VCaP (cell line): ENCODE measurements around the gene MCTP1.

Experiments used
- H3K27ac ChIP-seq: fragments of 450-650 bp; 2 replicates; pipeline ENCODE4 v1.5.1; 2017
- TF ChIP-seq, protein P1 (sequence below): fragments of 450-650 bp; conservative IDR thresholded peaks from 2 replicates; pipeline ENCODE4 v1.5.1; 2017; ENCODE audit warnings: mild to moderate bottlenecking, moderate library complexity

MCTP1 gene

DNA sequence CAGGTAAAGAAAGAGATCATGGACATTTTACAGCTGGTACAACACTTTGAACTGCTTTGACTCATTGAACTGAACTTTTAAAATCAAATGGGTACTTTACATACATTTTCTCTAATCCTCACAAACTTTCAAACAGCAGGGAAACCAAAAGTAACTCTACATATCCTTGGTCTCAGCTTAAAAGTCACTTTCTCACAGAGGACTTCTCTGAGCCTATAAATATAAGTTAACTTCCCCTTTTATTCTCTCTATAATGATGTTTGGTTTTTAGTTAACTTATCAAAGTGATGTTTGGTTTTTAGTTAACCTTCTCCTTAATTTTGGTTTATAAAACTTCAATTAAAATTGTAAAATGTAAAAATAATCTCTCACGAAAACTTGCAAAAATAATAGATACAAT lies 209.8 kb downstream of the MCTP1 start:
- TF ChIP-seq, protein P1, sequence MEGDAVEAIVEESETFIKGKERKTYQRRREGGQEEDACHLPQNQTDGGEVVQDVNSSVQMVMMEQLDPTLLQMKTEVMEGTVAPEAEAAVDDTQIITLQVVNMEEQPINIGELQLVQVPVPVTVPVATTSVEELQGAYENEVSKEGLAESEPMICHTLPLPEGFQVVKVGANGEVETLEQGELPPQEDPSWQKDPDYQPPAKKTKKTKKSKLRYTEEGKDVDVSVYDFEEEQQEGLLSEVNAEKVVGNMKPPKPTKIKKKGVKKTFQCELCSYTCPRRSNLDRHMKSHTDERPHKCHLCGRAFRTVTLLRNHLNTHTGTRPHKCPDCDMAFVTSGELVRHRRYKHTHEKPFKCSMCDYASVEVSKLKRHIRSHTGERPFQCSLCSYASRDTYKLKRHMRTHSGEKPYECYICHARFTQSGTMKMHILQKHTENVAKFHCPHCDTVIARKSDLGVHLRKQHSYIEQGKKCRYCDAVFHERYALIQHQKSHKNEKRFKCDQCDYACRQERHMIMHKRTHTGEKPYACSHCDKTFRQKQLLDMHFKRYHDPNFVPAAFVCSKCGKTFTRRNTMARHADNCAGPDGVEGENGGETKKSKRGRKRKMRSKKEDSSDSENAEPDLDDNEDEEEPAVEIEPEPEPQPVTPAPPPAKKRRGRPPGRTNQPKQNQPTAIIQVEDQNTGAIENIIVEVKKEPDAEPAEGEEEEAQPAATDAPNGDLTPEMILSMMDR = no peak
- no peak overlapping the region for H3K27ac ChIP-seq

DNA sequence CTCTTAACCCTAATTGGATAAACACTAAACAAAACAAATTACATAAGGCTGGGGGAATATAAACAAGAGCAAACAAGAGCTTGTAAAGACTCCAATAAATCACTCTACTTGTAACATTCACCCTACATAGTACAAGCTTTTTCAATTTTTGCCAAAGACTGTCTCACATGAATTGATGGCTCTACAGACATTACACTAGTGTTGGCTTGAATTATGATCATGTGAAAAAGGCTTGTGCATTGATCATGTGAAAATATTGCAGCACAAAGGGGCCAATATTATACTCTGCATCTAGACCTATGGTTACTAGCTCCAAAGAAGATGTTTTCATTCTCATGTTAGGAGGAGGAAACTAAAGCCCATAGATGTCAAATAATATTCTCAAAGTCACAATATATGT lies 212.6 kb downstream of the MCTP1 start:
- TF ChIP-seq, protein P1 = no peak
- no peak overlapping the region; the same call in 1 of the 2 replicates for H3K27ac ChIP-seq

DNA sequence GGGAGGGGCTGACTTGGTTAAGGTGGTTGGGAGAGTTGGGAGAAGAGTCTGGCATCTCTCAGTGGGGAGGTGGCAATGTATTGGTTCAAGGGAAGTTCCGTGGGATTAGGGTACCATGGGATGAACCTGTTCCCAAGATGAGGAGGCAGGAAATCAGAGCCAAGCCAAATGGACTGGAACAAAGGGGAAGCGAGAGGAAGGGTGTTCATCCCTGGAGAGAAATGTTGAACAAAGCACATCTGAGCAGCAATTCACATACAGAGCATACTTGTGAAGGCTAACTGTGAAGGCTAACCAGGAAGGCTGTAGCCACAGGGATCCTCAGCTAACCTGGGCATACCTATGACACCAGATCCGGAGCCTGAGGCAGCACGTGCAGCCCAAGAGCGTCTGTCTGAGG lies 214.0 kb downstream of the MCTP1 start:
- H3K27ac ChIP-seq = no peak overlapping the region
- TF ChIP-seq, protein P1 = no peak

DNA sequence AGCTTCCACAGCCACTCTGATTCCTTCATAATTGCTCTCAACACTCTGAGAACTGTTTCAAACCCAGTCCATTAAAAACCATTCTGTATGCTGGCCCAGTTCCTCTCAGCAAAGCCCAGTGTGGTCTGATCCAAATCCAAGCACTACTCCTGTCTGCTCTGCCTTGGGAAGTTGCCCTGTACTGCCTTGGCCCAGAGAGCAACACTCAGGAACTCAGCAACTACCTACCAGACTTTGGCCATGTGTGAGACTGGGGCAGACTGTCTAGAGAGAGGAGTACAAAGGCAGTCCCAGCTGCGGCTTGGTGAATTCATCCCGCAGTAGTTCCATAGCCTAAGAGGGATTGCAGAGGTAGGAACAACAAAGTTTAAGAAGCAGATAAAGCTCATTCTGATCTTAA lies 214.4 kb downstream of the MCTP1 start:
- TF ChIP-seq, protein P1 = no peak
- no peak overlapping the region for H3K27ac ChIP-seq

DNA sequence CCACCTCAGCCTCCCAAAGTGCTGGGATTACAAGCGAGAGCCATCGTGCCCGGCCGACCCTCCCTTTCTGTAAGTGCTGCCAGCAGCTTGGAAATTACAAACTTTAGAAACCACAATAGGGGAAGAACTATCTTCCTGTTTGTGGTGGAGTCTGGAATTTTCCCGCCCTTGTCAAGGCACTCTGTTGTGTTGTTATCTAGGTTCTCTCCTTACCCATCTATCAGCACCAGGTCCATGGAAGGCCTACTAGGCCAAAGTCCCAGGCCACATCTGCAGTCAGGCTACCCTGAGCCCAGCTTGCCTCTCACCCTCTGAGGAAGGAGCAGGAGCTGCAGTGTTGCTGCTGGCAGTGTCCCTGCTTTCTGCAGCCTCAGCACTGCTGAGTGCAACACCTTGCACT lies 214.9 kb downstream of the MCTP1 start:
- TF ChIP-seq, protein P1 = no peak
- H3K27ac ChIP-seq = no peak overlapping the region

DNA sequence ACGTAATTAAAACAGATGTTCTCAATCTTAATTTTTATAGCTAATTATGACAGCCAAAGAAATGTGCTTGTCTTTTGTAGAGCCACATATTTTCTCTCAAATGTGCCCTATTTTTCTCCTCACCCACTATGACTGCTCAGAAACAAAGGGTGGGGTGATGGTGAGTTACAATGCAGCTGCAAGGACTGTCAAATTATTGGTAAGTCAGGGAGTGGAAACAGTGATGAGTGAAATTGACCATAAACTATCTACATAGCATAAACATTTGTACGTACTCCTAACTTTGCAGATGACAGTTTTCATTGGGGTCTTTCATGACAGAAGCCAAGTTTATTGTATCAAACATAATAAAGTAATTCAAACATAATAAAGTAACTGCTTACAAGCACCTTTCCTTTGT lies 215.9 kb downstream of the MCTP1 start:
- H3K27ac ChIP-seq = no peak overlapping the region
- TF ChIP-seq, protein P1 = no peak

DNA sequence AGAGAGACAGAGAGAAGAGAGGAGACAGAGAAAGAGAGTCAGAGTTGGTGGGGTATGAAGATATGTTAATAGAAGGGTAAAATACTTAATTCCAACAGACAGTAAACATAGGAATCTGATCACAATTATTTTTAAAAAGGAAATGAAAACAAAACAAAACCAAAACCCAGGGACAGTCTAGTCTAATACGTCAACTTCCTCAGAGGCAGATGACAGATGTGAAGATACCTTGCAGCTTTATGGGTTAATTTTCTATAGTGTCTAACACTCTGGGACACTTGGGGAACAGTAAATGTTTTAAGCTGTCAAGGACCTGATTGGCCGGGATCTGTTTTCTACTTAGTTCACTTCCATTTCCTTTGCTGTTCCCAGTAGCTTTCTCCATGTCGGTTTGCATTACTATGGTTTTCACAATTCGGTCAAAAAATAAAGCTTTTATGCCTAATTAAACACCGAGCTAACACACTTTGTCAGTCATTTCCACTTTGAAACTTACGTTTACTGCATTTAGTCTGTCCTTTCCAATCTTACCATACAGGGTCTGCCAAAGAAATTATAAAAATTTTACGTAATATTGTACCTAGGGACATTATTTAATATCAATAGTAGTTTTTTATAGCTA lies 216.5 kb downstream of the MCTP1 start:
- no peak overlapping the region for H3K27ac ChIP-seq
- TF ChIP-seq, protein P1 = no peak
